ENCODE data around the gene MBTD1. TPM values are rescaled to one million over a fixed set of nuclear protein-coding genes. Genes with fewer than 3 reads are reported as not detected.

The MBTD1 gene
- total and polyA plus RNA-seq, 2 of the 8 experiments (the other 6 are each of a cell fraction or from before 2014, with no cell fraction given) = 20.3 to 51.4 TPM

DNA sequence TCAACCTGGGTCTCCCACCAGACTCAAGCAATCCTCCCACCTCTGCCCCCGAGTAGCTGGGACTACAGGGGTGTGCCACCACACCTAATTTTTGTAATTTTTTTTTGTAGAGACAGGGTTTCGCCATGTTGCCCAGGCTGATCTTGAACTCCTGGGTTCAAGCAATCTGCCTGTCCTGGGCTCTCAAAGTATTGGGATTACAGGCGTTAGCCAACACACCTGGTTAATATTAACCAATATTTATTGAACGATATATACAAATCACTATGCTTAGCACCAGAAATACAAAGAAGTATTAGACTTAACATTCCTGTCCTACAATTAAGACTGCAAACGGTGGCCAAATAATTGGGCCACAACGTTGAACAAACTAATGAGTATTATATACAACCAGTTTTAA lies 4.2 kb downstream of the MBTD1 start:
- Histone ChIP-seq H3K4me1 (replicated peaks in 1 of 4; ENCODE audit: control insufficient read depth in 3 of 4, insufficient read depth in 4 of 4, low read length in 3 of 4) (peaks cover 0 to 6% (median under 1%) of the 10 kb centered on the region in 4 experiments; a peak in 2 of 7 replicates), H2BK12ac (ENCODE audit: low read depth, low read length) (no peak overlapping the region), H2BK20ac (ENCODE audit: low read length) (no peak overlapping the region), H3K23ac (ENCODE audit: insufficient read length) (no peak overlapping the region), H3K14ac (ENCODE audit: insufficient read length) (no peak overlapping the region), H4K5ac (ENCODE audit: insufficient read length, low read depth, low read length) (no peak overlapping the region), H4K8ac (ENCODE audit: extremely low read depth, insufficient read depth, low read length) (no peak overlapping the region), H3K79me2 (ENCODE audit: control insufficient read depth in 1 of 2, insufficient read depth in 2 of 2, low read length in 2 of 2) (peaks cover 30 to 87% of the 10 kb centered on the region in 2 experiments), H3K9ac (replicated peaks in 1 of 4; ENCODE audit: extremely low read depth in 1 of 4, low read depth in 3 of 4, low read length in 3 of 4) (no peak overlapping the region), H3K18ac (ENCODE audit: extremely low read depth, low read length) (no peak overlapping the region), H2AFZ (ENCODE audit: low read length) (no peak overlapping the region), H3K9me3 (ENCODE audit: insufficient read depth in 2 of 2, low read depth in 1 of 2, low read length in 1 of 2) (no peaks in the 10 kb centered on the region), H3K27ac (ENCODE audit: low read depth, low read length) (no peak overlapping the region), H3K79me1 (ENCODE audit: low read depth, low read length) (no peaks in the 10 kb centered on the region), H3K4me3 (ENCODE audit: extremely low read depth in 1 of 4, insufficient read depth in 2 of 4, low read depth in 3 of 4, low read length in 4 of 4) (no peak overlapping the region), H4K20me1 (replicated peaks in 1 of 2; ENCODE audit: control insufficient read depth in 1 of 2, insufficient read depth in 2 of 2, low read length in 2 of 2) (peaks cover 7 to 8% of the 10 kb centered on the region in 2 experiments), H3K4ac (replicated peaks; ENCODE audit: insufficient read length, low read depth, low read length) (no peak overlapping the region), H3K27me3 (replicated peaks in 1 of 4; ENCODE audit: control insufficient read depth in 3 of 4, extremely low read depth in 1 of 4, insufficient read depth in 3 of 4, low read length in 3 of 4) (no peaks in the 10 kb centered on the region), H3K56ac (replicated peaks; ENCODE audit: insufficient read length, low read depth, low read length) (no peak overlapping the region), H3K23me2 (ENCODE audit: low read depth, low read length) (peaks cover 13% of the 10 kb centered on the region), H4K91ac (replicated peaks; ENCODE audit: insufficient read length, low read length) (no peak overlapping the region), H3K4me2 (ENCODE audit: insufficient read depth in 1 of 2, low read depth in 2 of 2, low read length in 2 of 2) (no peak overlapping the region), H2BK15ac (ENCODE audit: low read length) (no peak overlapping the region), H2BK120ac (replicated peaks; ENCODE audit: low read depth, low read length) (no peak overlapping the region), H2BK5ac (ENCODE audit: low read depth, low read length) (no peak overlapping the region), H2AK5ac (ENCODE audit: low read depth, low read length) (no peak overlapping the region), H3K36me3 (ENCODE audit: control insufficient read depth in 2 of 4, insufficient read depth in 4 of 4, low read length in 3 of 4) (peaks cover 0 to 41% (median 13%) of the 10 kb centered on the region in 4 experiments; a peak in 5 of 8 replicates)
- POLR2A ChIA-PET (ENCODE audit: partially characterized antibody) = interaction anchor here (0.8 to 1.3 kb wide), 4 partner anchors 8 to 60 kb away, joined by 3 to 4 read pairs (median 3); no protein-coding TSS in a partner anchor
- no peak for DNase-seq (ENCODE audit: low read depth in 1 of 2, low spot score in 2 of 2)
- FAIRE-seq = no peak
- WGBS, 2 experiments (ENCODE audit: extremely low coverage in 1 of 2, insufficient coverage in 1 of 2, insufficient read length in 1 of 2, insufficient replicate concordance in 2 of 2, low coverage in 1 of 2, low lambda C conversion rate in 2 of 2, missing lambda C conversion rate in 1 of 2) = 88% methylated on average over 6 of the region's 6 CpGs; no CpG with 5 or more reads in 1 of the 2 experiments
- CTCF ChIA-PET (ENCODE audit: partially characterized antibody) = interaction anchor here (0.6 kb wide), 1 partner anchor 21 kb away, joined by 3 read pairs; no protein-coding TSS in a partner anchor
